Stromal cell of bone marrow (primary cell): Measurements from ENCODE around the gene POU2F1.

Experiments used
- DNase-seq: peaks from one replicate; pipeline ENCODE4 v3.0.0-alpha.2; 2012; ENCODE audit warnings: low read depth

POU2F1 gene

GRCh38 chr1:167423684-167424619 is 203.3 kb downstream of the POU2F1 start:
- no peak for DNase-seq

DNA sequence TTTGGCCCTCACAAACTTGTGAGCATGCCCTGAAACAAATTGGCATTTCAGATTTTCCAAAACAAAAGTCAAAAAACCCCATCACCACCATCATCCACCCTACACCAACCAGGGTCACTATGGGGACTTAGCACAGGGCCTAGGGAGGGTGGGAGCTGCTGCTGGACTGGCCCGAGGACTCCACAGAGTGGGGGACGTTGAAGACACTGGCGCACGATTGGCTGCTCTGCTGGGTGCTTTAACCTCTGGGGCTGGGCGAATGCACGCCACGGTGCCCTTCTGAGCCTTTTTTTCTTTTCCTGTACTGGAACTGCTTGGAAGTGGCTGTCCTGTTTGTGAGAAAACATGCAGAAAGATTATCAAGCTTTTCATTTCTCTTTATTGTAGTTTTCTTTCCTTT is 204.8 kb downstream of the POU2F1 start:
- DNase-seq = no peak

GRCh38 chr1:167426716-167427115 is 206.0 kb downstream of the POU2F1 start:
- DNase-seq = no peak

DNA sequence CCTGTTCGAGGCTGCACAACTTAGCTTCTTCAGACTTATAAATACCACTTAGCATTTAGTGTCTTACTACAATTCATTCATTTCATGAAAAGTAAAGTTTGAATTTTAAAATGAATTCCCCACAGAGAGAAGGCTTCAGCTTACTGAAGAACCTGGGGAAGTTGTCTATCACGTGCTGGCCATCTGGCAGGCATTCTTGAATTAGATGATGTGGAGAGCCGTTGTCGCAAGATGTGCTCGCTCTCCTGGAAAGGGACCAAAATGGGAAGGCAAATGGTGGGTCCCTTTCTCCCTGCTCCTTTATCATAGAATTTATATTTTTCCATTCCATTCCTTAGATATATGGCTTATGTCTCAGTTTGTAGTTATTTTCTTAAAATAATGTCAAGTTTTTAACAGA is 207.2 kb downstream of the POU2F1 start:
- DNase-seq = no peak

- DNase-seq = peak; percentile 40
These were observed 207.7 kb downstream of the POU2F1 start for GRCh38 chr1:167428395-167428794.

DNA sequence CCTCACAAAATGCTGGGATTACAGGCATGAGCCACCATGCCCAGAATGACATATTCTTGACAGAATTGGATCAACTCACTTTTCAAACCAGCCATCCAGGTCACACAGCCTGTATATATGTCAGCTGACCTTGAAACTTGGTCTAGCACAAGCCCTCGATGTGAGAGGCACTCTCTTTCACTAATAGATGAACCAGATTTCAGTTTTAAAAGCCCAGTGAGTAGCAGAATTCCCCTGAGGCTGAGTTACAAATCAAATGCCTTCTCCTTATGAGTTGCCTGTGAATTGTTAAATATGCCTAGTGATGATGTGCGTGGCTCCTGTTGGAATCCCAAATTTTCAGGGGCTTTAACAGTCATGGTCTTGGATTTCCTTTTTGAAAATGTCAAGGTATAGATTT is 208.9 kb downstream of the POU2F1 start:
- no peak for DNase-seq

GRCh38 chr1:167430134-167430848 is 209.6 kb downstream of the POU2F1 start:
- no peak for DNase-seq

- DNase-seq = no peak
These were observed 210.2 kb downstream of the POU2F1 start for GRCh38 chr1:167430849-167431242.

DNA sequence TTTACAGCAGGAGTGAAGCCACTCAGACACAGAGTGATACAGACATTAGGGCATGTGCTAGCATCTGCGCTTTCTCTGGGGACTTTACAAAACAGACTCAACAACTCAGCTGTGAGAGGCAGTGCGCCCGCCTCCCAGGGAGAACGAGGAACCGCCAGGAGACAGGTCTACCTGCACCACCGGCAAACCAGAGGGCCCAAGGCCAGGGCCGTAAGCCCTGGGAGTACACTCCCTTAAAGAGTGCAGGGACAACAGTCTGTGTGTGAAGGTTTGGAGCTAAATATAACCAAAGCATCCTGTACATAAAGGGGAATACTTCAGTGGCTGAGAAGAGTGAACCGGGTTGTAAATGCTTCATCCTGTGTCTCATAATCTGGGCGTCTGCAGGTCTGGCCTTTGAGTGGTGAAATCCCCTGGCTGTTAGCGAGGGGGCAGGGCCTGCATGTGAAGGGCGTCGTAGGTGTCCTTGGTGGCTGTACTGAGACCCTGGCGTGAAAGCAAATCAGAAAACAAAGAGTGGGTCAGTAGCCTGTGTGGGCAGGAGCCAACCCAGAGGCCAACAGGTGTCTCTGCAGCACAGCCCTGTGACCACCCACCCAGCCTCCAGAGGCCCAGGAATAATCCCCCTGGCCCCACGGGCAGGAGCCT is 210.7 kb downstream of the POU2F1 start:
- no peak for DNase-seq

- no peak for DNase-seq
These were observed 211.4 kb downstream of the POU2F1 start for GRCh38 chr1:167431909-167432650.

DNA sequence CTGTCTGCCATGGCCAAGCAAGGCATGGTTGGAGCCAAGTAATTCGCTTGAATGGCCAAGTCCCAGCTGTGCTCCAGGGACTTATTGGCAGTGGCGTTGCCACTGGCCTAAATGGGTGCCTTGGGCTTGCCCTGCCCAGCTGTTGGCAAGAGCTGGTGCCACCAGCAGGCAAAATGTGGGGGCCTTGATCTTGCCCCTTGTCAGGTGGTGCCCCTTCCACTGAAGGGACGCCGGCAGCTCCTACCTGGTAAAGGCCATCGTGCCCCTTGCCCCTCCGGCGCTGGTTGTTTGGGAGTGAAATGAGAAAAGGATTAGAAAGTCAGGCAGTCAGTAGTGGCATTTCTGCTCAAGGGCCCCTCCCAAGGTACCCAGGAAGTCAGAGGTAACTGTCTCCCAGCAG is 212.1 kb downstream of the POU2F1 start:
- DNase-seq = no peak

GRCh38 chr1:167433884-167434283 is 213.2 kb downstream of the POU2F1 start:
- no peak for DNase-seq

DNA sequence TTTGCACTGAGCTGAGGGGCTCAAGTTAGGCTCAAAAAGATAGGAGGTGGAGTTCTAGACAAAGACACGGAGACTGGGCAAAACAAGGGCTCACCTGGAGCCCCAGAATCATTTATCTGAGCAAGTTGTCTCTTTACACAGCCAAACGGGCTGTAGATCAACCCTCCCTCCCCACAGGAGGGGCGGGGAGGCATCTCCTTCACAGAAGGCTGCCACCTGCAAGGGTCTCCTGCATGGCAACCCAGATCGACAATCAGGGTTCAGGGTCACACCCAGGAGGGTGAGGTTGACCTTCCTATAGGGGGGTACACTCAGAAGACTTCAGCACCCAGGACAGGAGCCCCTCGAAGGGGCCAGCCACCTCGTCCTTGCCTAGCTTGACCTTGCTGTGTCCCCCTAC is 213.6 kb downstream of the POU2F1 start:
- no peak for DNase-seq

- no peak for DNase-seq
These were observed 214.8 kb downstream of the POU2F1 start for GRCh38 chr1:167435484-167435883.

DNA sequence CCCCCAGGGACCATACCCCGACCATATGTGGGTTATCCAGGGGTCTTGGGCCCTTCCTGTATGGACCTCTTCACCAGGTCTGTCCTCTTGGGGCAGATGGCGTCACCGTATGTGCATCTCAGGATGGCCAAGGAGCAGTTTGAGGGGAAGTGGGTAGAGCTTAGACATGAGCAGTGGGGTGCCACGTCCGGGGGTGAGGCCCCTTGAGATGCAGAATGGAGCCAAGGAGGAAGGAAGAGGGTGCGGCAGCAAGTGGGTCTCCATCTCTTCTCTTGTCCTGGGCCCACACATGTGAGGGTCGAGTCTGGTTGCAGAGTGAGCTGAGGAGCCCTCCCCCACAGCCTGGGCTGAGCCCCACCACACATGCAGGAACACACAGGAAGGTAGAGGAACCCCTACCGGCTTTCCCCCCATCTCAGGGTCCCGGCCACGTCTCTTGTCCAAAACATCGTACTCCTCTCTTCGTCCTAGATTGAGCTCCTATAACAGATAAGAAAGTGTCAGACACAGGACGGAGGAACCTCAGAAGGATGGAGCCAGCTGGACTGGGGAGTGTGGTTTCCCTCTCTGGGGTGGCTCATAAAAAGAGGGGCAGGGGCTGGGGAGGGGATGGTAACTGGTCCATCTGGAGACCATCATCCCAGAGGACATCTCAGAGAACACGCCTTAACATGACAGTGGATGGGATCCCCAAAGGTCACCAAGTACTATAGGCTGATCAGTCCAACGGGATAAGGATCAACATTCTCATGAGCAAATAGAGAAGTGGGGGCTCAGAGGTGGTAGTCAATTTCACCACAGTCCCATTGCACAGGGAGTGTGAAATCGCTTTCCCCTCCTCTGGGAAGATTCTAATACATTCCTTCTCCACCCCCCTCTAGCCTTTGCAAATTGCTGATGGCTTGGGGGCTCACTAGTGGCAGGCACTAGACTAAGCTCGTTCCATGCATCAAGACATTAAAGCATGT is 217.8 kb downstream of the POU2F1 start:
- no peak for DNase-seq

GRCh38 chr1:167439301-167439988 is 218.8 kb downstream of the POU2F1 start:
- DNase-seq = no peak

DNA sequence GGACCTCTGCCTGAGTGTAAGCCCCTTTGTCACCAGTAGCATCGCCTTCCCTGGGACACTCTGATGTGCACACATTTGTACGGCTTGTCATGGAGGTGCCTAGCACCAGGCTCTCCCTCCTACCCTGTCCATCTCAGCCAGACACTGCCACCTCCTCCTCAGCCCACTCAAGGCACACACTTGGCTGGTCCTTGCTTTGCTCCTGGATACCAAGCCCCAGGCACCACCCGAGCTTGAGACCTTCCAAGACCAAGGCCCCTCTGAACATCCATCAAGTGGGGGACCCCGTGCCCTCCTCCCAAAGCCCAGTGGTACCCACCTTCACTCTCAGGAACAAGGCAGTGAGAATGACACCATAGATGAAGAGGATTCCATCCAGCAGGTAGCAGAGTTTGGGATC is 219.7 kb downstream of the POU2F1 start:
- no peak for DNase-seq

DNA sequence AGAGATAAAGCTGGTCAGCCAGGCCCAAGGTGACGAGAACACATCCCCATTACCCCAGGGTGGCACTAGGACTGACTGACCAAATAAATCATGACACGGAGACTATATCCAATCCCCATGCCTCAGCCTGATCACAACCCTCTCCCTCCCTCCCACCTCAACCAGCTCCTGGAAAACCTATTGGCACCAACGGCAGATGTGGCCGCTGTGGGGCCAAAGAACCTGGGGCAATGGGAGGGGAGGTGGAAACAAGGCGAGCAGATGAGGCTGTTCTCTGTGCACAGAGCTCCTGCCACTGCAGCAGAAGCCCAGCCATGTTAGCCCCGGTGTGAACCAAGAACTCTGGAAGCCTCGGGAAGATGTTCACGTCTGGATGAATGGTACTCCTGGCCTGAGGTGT is 220.1 kb downstream of the POU2F1 start:
- no peak for DNase-seq

DNA sequence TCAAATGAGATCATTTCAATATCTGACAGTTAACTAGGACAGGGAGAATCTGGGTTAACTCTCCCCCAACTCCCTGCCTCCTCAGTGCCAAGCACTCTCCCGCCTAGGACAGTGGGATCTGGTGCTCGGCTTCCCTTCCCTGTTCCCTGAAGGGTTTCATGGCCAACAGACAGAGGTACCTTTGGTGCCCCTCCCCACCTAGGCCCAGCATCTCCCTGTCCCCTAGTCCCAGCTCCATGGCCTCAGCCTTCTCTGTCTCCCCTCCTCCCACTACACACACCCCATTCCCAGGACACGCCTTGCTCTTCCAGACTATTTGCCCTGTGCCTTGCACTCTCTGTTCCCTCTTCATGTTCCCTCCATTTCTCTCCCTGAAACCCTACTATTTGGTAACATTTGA is 220.5 kb downstream of the POU2F1 start:
- DNase-seq = no peak

DNA sequence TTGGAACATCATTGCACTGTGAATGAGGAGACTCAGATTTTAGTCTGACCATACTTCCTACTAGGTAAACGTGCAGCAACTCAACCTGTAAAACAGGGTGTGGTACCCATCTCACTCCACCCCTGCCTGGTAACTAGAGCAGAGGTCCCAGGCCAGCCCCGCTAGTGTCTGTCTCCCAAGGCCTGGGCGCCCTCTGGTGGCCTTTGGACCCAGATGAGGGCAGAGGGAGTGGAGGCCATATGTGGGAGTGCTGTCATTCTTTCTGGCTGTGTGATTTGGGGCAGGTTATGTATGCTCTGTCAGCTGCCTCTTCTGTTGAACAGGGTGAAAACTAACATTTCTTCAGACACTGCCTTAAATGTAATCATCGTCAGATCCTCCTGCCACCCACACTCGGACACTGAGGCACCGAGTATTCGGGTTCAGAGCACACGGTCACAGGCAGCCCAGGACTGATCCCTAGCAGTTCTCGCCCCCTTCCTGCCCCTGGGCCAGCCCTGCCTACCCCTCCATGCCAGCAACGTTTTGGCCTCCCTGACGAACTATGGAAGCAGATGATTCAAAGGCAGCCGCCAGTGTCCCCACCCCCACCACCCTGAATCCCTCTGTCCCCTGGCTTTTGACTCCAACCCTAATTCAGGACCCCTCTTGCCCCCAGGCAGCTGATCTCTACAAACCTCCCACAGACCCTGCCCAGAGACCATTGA is 221.6 kb downstream of the POU2F1 start:
- DNase-seq = peak; percentile 42
